IPS-11a (cell line): ENCODE measurements around the gene CASP9.

Experiments
- H3K4me3 ChIP-seq: one replicate; pipeline ENCODE4 v1.5.1; 2013; ENCODE audit warnings: low read depth, low read length, control low read depth

CASP9 gene

GRCh38 chr1:15524021-15524282 is at the start of gene CASP9:
Gene CASP9, minus strand, starts transcription at chr1:15524215. Its CDS starts 15 bp downstream, at chr1:15524200.
- H3K4me3 ChIP-seq = peak within 1 kb of the TSS; percentile 75

GRCh38 chr1:15573477-15573876 is 49.5 kb upstream of the CASP9 start:
- H3K4me3 ChIP-seq = no peak overlapping the region

GRCh38 chr1:15571266-15571665 is 47.3 kb upstream of the CASP9 start:
- H3K4me3 ChIP-seq = no peak overlapping the region

- no peak overlapping the region for H3K4me3 ChIP-seq
These were observed 46.8 kb upstream of the CASP9 start for GRCh38 chr1:15570861-15571260.

GRCh38 chr1:15568387-15569073 is 44.5 kb upstream of the CASP9 start:
- H3K4me3 ChIP-seq = no peak overlapping the region

- H3K4me3 ChIP-seq = no peak overlapping the region
These were observed 35.3 kb upstream of the CASP9 start for GRCh38 chr1:15559189-15559810.

GRCh38 chr1:15558516-15558915 is 34.5 kb upstream of the CASP9 start:
- no peak overlapping the region for H3K4me3 ChIP-seq

- no peak overlapping the region for H3K4me3 ChIP-seq
These were observed 33.6 kb upstream of the CASP9 start for GRCh38 chr1:15557594-15557993.

GRCh38 chr1:15557008-15557407 is 33.0 kb upstream of the CASP9 start:
- H3K4me3 ChIP-seq = no peak overlapping the region

- H3K4me3 ChIP-seq = no peak overlapping the region
These were observed 26.6 kb upstream of the CASP9 start for GRCh38 chr1:15550573-15550972.

GRCh38 chr1:15546641-15547040 is 22.6 kb upstream of the CASP9 start:
- no peak overlapping the region for H3K4me3 ChIP-seq

- H3K4me3 ChIP-seq = no peak overlapping the region
These were observed 19.9 kb upstream of the CASP9 start for GRCh38 chr1:15543589-15544568.

- H3K4me3 ChIP-seq = no peak overlapping the region
These were observed 19.2 kb upstream of the CASP9 start for GRCh38 chr1:15543251-15543588.

- no peak overlapping the region for H3K4me3 ChIP-seq
These were observed 18.6 kb upstream of the CASP9 start for GRCh38 chr1:15542388-15543250.

GRCh38 chr1:15541231-15541792 is 17.3 kb upstream of the CASP9 start:
- no peak overlapping the region for H3K4me3 ChIP-seq

GRCh38 chr1:15540186-15540585 is 16.2 kb upstream of the CASP9 start:
- H3K4me3 ChIP-seq = no peak overlapping the region

GRCh38 chr1:15538771-15539170 is 14.8 kb upstream of the CASP9 start:
- no peak overlapping the region for H3K4me3 ChIP-seq

- no peak overlapping the region for H3K4me3 ChIP-seq
These were observed 7.7 kb upstream of the CASP9 start for GRCh38 chr1:15531682-15532081.

GRCh38 chr1:15531003-15531402 is 7.0 kb upstream of the CASP9 start:
- H3K4me3 ChIP-seq = no peak overlapping the region

GRCh38 chr1:15526490-15527339 is 2.7 kb upstream of the CASP9 start, which contains the start of gene DNAJC16:
Gene DNAJC16, plus strand, starts transcription at chr1:15526848. Its CDS starts 2,258 bp downstream, at chr1:15529106.
- peak within 1 kb of the TSS; percentile 75 for H3K4me3 ChIP-seq
